HG02973 (cell line): ENCODE data around the gene CD300C.
"Not testable (repeated sequence)": the region's sequence is repeated elsewhere in the genome, so short reads cannot be mapped to it uniquely, and the experiment has no call there.

ENCODE experiments used
- ATAC-seq: cut with Tn5 transposase; IDR thresholded peaks from one replicate; pipeline ENCODE4 v1.9.1; 2021; ENCODE audit warnings: moderate library complexity; ENCODE audit not compliant: unreplicated experiment

CD300C gene

GRCh38 chr17:74545843-74546230 lies at the start of gene CD300C:
Gene CD300C, minus strand, starts transcription at chr17:74546115. Its CDS starts 333 bp downstream, at chr17:74545782.
- ATAC-seq: no peak

DNA sequence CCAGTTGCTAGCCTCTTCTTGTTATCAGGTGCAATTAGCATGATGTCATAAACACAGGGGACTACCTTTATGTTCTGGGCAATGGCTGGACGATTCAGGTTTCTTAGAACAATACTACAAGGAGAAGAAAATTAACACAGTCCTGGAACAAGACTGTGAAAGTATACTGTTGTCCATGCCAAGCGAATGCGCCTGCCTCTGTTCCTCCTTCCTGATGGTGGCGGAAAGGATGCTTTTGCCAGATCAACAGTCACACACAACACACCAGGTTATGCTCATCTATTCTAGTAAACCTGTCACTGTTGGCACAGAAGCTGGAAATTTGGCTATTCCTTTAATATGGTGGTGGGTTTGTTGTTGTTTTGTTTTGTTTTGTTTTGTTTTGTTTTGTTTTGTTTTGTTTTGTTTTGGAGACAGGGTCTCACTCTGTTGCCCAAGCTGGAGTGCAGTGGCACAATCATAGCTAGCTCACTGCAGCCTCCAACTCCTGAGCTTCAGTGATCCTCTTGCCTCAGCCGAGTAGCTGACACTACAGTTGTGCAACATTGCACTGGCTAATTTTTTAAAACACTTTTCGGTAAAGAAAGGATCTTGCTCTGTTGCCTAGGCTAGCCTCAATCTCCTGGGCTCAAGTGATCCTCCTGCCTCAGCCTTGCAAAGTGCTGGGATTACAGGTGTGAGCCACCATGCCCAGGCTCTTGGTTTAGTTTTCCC lies 49.3 kb upstream of the CD300C start:
- ATAC-seq: no peak

GRCh38 chr17:74592087-74592990 lies 46.4 kb upstream of the CD300C start, which contains the start of gene CD300LD:
Gene CD300LD, minus strand, starts transcription at chr17:74592283. Its CDS starts 81 bp downstream, at chr17:74592202.
- no peak for ATAC-seq

- no peak for ATAC-seq
Observed at GRCh38 chr17:74591503-74591902, 45.6 kb upstream of the CD300C start.

DNA sequence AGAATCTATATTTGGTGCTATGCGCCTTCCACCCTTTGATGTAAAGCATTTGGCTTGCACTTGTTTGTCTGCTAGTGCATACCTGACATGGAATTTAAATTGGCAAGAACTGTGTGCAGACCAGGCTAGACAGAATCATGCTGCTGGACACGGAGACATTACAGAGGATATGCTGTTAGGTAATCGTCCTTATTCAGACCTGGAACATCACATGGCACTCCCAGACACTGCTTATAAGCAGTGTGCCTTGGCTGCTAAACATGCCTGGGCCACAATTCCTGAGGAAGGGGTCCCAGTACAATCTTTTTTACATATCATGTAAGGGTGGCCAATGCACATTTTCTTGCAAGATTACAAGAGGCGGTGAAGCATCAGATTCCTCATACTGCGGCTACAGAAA lies 39.8 kb upstream of the CD300C start:
- no peak for ATAC-seq

DNA sequence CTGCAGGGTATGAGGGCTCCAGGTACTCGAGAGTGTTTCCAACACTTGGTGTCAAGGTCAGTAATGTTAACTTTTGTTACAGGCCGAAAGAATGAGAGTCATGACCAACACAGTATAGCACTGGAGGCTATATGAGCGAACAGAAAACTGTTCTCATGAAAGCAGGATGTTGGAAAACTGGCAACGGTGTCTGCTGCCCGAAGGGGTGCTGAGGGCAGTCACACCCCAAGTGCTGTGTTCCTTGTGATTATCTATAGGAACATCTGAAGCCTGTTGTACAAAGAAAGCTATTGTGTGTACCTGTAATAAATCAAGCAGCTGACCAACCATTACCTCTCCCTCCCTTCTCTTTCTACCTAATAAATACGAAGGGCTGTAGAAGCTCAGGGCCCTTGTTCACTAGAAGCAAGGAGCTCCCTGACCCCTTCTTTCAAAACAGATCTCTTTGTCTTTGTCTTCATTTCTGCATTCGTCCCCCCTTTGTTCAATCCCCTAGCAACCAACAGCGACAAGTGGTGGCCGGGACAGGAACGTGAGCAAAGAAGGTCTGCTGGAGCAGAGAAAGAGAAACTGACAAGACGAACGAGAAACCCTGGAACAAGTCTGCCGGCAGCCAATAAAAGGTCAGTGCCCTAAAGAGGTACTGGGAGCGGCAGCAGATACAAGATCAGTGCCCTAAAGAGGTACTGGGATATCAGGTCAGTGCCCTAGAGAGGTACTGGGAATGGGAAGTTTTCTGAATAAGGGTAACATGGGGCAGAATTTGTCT lies 38.6 kb upstream of the CD300C start:
- ATAC-seq: no peak

DNA sequence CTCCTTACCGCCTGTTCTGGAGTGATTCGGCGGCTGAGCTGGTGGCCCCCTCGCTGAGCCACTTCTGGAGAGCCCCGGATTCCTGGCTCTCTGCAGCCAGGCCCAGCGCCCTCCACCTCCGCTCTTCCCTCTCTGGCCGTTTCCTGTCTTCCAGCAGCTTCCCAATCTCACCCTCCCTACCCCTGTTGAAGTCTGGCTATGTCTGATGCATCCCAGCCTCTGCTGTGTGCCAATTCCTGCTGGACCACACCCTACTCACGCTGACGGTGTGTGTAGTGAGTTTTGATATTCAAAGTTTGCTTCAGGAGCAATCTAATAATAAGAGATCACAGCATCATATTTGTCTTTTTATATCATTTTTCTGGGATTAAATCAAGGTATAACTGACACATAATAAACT lies 36.7 kb upstream of the CD300C start:
- ATAC-seq: no peak

- no peak for ATAC-seq
Observed at GRCh38 chr17:74579900-74580299, 34.0 kb upstream of the CD300C start.

DNA sequence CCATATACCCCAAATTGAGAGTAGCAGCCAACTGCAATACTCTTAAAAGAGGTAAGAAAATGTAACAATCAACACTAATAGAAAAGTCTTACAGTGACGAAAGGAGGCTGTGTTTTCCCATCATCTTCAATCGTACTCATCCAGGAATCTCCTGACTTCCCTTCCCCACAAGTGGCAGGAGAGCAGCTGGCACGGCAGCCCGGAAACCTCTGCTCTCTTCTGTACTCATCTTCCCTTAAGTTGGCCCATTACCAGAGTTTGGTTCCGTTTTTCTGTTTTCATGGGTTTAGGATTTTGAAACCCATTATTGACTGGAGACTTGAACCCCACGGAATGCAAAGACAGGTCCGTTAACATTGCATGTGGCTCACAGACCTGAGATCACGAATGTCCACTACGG lies 33.1 kb upstream of the CD300C start:
- ATAC-seq: no peak

GRCh38 chr17:74574489-74575142 lies 28.7 kb upstream of the CD300C start:
- no peak for ATAC-seq

GRCh38 chr17:74573635-74574034 lies 27.7 kb upstream of the CD300C start:
- not testable (repeated sequence) for ATAC-seq

- ATAC-seq: no peak
Observed at GRCh38 chr17:74573169-74573568, 27.3 kb upstream of the CD300C start.

DNA sequence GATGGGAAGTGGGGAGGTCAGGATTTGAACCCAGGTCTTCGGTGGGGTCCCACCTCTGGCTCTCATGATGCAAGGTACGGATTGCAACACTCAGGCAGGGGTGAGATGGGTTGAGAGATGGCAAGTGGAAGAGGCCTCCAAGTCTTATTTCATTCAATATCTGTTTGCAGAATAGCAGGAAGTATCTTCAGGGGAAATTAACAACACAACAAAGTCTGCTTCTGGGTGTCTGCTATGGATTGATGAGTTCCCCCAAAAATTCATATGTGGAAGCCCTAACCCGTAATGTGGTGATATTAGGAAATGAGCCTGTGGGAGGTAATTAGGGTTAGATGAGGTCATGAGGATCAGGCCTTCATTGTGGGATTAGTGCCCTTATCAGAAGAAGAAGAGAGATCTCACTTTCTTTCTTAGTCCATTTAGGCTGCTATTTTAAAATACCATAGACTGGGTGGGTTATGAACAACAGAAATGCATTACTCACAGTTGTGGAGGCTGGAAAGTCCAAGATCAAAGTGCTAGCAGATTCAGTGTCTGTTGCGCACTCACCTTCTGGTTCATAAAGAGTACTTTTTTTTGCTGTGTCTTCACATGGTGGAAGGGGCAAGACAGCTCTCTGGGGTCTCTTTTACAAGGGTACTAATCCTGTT lies 25.8 kb upstream of the CD300C start:
- ATAC-seq: no peak

DNA sequence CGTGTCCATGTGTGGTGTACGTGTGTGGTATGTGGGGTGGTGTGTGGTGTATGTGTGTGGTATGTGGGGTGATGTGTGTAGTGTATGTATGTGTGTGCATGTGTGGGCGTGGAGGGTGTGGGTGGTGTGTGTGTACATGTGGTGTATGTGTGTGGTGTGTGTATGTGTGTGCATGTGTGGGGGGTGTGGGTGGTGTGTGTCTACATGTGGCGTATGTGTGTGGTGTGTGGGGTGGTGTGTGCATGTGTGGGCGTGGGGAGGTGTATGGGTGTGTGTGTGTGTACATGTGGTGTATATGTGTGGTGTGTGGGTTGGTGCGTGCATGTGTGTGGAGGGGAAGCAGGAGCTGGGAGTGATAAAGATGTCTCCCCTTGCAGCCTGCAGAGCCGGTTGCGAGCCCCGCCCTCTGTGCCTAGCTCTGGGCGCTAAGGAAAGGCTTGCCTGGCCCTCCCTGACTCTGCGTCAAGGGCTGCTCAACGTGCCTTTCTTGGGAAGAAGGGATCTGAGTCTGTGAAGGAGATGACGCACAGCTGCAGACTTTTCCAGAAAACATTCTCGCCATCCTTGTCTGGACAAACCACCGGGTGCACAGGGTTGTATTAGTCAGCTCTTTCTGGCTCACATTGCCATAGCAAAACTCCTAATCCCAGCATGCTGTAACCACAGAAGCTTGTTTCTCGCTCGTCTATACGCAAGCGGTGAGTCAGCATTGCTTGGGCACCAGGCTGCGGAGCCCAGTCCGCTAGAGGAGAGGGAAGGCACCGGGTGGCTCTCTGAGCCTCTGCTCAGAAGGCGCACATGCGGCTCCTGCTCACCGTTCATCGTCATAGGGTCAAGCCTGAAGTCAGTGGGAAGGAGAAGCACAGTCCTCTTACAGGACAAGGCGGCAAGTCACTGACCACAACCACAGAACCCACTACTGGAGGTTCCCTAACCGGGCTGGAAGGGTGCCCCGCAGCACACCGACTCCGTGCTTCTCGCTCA lies 23.4 kb upstream of the CD300C start:
- no peak for ATAC-seq

GRCh38 chr17:74568106-74568873 lies 22.4 kb upstream of the CD300C start:
- ATAC-seq: no peak

DNA sequence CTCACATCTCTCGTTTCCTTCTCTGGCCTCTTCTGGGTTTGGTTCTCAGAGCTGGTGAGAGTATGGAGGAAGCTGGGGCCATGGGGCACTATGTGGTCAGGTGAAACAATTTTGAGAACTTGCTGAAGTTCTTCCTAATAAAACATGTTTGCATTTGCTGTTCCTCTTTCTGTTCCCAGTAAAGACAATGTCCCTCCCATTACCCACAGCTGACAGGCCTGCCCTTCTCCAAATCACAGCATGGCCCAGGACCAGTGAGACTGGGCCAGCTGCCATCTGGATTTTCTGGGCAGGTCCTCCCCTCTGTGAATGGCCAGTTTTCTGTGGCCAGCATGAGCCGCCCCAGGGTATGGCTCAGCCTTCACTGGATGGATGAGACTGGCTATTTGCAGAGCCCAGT lies 21.5 kb upstream of the CD300C start, which contains the start of gene CD300H:
Gene CD300H (minus strand): TSS at position 113 of the 400 bp plus-strand sequence.
- no peak for ATAC-seq

DNA sequence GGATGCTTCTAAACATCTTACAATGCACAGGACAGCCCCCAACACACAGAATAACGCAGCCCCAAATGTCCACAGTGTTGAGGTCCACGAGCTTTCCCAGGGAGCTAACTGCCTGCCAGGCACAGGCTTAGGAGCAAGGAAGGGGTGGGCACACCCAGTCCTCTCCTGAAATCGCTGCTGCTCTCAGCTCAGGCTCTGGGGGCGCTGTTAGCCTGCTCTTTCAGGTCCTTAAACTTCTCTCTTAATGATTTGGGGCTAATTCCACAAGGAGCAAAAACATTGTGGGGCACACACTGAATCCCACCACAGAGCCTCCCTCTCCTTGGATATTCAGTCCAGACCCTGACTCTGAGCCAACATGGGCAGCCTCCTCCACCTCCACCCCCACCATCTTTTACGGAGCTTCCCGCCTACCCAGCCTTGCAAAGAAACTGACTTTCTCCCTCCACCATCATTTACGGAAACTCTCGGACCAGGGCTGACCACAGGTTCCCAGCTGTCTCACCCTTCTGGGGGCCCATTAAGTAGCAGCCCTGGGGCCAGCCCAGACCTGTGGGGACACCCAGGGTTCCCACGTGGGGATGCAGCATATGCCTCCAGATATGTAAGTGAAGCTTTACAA lies 20.3 kb upstream of the CD300C start:
- ATAC-seq: no peak

DNA sequence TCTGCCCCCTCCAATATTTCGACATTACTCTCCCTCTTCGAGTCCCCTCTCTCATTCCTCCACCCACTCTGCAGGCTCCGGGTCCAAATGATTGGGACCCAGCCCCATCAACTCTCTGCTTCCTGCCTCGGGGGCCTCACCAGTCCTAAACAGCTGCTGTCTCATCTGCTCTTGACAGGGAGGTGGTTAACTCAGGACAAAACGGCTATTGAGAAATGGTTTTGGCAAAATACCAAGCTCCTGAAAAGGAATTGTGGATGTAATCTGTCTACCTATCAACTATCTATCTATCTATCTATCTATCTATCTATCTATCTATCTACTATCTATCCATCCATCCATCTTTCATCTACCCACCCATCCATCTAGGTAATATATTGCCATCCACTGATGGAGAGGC lies 19.2 kb upstream of the CD300C start:
- ATAC-seq: no peak
